Motor neuron (in vitro differentiated cells): ENCODE results near the gene SAA1. TPM values are rescaled to one million over a fixed set of nuclear protein-coding genes. Genes with fewer than 3 reads are reported as not detected.
"Not testable (repeated sequence)": the region's sequence is repeated elsewhere in the genome, so short reads cannot be mapped to it uniquely, and the experiment has no call there.

Experiments used
- ATAC-seq, 8 experiments: fragments of 200-7000 bp; cut with Tn5 transposase; replicated peaks in 6 of 8; 2 replicates each; pipeline ENCODE4 v1.8.0; 2021; ENCODE audit warnings: mild to moderate bottlenecking in 8 of 8, moderate library complexity in 8 of 8
- H3K27ac ChIP-seq, 2 donors: fragments of 250-450 bp; sonication (Bioruptor Pico); 2 replicates each; pipeline ENCODE4 v1.9.0; 2021; ENCODE audit warnings: antibody characterized with exemption in 2 of 2, mild to moderate bottlenecking in 2 of 2, moderate library complexity in 1 of 2
- H3K4me1 ChIP-seq, 2 donors: fragments of 250-450 bp; sonication (Bioruptor Pico); replicated peaks in 1 of 2; 2 replicates each; pipeline ENCODE4 v1.6.1; 2021; ENCODE audit warnings: antibody characterized with exemption in 2 of 2, mild to moderate bottlenecking in 2 of 2, moderate library complexity in 1 of 2
- H3K4me3 ChIP-seq, 5 donors: fragments of 250-450 bp; sonication (Bioruptor Pico); 2 replicates each; pipeline ENCODE4 v1.9.0; 2021; ENCODE audit warnings: antibody characterized with exemption in 5 of 5, mild to moderate bottlenecking in 5 of 5, moderate library complexity in 4 of 5
- WGBS, 10 experiments: fragments of 450-650 bp; shearing (Covaris generic); methylation state at CpG; one replicate each; pipeline ENCODE4 v1.0.0; 2022; 5-methylcytosine and 5-hydroxymethylcytosine counted together
- in situ Hi-C, 9 experiments: fragments of 400-800 bp; cut with MboI; loops; one replicate each; pipeline ENCODE4 v1.15.0; 2021; ENCODE audit warnings: low sequenced_read_pairs in 9 of 9, low pct_unique_long_range_greater_than_20kb in 2 of 9; ENCODE audit not compliant: unreplicated experiment in 9 of 9
- total RNA-seq, 8 experiments: library from RNA; unstranded; fragments of 300-600 nt; gene quantifications; 2 replicates each; pipeline versions ENCODE4 v1.2.3 to v1.2.4, GENCODE V29; 2022

SAA1 gene
- total RNA-seq, 8 experiments from 2014 or later, result 1.7 TPM; not detected in 7

GRCh38 chr11:18267335-18268133 is 1.5 kb downstream of the SAA1 start:
- H3K4me3 ChIP-seq, in situ Hi-C loops, H3K27ac ChIP-seq, H3K4me1 ChIP-seq: not testable (repeated sequence)
- ATAC-seq, result peak in 2 of 8 experiments; percentile 65 to 79
- WGBS, 10 experiments, result 80% methylated on average over 1 of the region's 10 CpGs; no CpG with 5 or more reads in 9 of the 10 experiments

DNA sequence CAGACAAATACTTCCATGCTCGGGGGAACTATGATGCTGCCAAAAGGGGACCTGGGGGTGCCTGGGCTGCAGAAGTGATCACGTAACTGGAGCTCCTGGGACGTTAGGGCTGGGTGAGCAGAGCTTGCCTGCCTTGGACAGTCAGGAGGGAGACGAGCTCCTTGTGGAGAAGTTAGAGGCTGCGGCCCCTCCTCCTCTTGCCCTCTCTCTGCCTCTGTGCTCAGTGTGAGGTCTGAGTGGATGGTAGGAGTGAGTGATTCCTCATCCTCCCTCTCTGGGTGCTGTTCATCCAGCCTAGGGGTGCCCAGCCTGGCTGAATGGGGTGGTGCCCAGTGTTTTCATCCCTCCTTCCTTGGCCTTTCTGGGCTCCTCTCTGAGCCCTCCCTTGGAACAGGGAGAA is 3.2 kb downstream of the SAA1 start:
- in situ Hi-C loops, H3K4me3 ChIP-seq, H3K27ac ChIP-seq, H3K4me1 ChIP-seq: not testable (repeated sequence)
- peak in 1 of 8 experiments; percentile 26 for ATAC-seq
- no CpG with 5 or more reads among the region's 5 CpGs for WGBS, 10 experiments

GRCh38 chr11:18270102-18270501 is 4.0 kb downstream of the SAA1 start:
- Histone ChIP-seq H3K27ac (no peak overlapping the region), H3K4me1 (no peaks in the 10 kb centered on the region), H3K4me3 (no peak overlapping the region)
- 20 to 90% (median 71%) methylated on average over 1 to 3 of the region's 4 CpGs; no CpG with 5 or more reads in 5 of the 10 experiments for WGBS, 10 experiments
- ATAC-seq, result peak in 1 of 8 experiments; percentile 17
- in situ Hi-C loops, result no loop called here

DNA sequence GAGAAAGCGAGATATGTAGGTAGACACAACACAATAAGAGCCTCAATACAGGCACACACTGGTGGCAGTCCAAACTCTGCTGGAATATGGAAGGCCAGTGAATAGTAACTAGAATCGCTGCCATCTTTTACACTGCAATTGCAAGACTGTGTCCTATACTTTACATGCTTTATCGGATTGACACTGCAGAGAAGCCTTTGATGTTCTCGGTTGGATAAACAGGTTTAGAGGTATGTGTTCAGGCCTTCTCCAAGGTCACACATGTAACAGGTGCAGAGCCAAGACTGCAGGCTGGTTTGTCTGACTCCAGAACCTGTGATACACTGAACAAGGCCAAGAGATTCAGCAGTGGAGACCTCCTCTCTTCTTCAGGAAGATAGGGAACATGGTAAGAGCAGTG is 5.1 kb downstream of the SAA1 start:
- WGBS, 10 experiments, result 50 to 100% (median 84%) methylated on average over 1 to 4 of the region's 4 CpGs; no CpG with 5 or more reads in 3 of the 10 experiments
- in situ Hi-C loops, result no loop called here
- Histone ChIP-seq H3K27ac (no peak overlapping the region), H3K4me3 (no peak overlapping the region), H3K4me1 (no peaks in the 10 kb centered on the region)
- no peak for ATAC-seq

DNA sequence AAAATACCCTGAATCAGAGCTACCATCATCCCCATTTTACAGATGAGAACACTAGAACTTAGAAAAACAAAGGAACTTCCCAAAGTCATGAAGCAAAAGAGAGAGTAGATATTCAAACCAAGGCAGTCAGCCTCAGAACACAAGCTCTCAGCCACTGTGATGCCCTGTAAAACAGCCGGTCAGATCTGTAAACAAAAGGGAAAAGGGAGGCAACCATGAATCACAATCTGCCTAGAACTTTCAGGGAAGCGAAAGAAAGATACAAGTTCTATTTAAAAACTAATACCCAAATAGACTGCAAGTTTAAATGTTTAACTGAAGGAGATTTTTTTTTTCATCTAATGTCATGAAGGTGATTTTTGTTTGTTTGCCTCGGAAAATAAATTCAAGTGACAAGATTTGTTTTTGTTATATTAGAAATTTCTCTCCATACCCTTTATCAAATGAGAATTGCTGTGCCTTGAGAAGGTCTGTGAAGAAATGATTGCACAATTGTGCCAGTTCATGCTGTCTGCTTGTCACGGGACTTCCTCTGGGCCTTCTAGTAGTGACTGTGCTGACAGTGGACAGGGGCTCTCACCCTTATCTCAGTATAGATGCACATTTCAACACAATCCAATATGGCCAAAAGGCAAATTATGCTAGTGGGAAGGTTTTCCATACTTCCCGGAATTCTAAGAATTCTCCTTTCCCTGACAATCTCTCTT is 11.7 kb downstream of the SAA1 start:
- WGBS, 10 experiments, result 43 to 100% (median 88%) methylated on average over 1 to 4 of the region's 5 CpGs
- Histone ChIP-seq H3K4me1 (no peaks in the 10 kb centered on the region), H3K4me3 (no peak overlapping the region), H3K27ac (no peak overlapping the region)
- no peak for ATAC-seq
- in situ Hi-C loops, result no loop called here

- Histone ChIP-seq H3K4me1 (no peaks in the 10 kb centered on the region), H3K27ac (no peak overlapping the region), H3K4me3 (no peak overlapping the region)
- peak in 3 of 8 experiments; percentile 40 to 84 (median 43) for ATAC-seq
- WGBS, 10 experiments, result 21 to 96% (median 87%) methylated on average over 3 to 4 of the region's 4 CpGs; no CpG with 5 or more reads in 1 of the 10 experiments
- in situ Hi-C loops, result no loop called here
Observed at GRCh38 chr11:18280438-18281045, 14.5 kb downstream of the SAA1 start.

GRCh38 chr11:18282626-18283025 is 16.6 kb downstream of the SAA1 start:
- WGBS, 10 experiments, result 79 to 100% (median 100%) methylated on average over 1 to 2 of the region's 2 CpGs; no CpG with 5 or more reads in 1 of the 10 experiments
- in situ Hi-C loops, result no loop called here
- Histone ChIP-seq H3K4me1 (no peaks in the 10 kb centered on the region), H3K27ac (no peak overlapping the region), H3K4me3 (no peak overlapping the region)
- ATAC-seq, result no peak

DNA sequence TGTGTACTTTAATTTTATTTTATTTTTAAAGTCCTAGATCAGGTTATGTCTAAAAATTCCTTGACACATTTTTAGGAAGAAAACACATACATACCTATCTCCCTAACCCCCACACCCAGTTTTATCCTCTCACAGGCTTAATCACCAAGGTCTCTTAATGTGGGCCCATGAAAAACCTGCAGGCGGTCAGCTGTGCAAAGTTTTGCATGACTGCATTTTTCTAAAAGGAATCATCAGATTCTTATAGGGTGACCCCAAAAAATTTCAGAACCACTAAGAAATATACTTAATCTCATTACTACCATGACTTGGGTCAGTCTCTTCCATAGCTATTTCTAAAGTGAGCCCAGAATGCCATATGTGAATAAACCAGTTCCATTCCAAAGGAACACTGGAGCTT is 19.8 kb downstream of the SAA1 start:
- no peak overlapping the region for H3K27ac ChIP-seq
- in situ Hi-C loops, result no loop called here
- no peak overlapping the region for H3K4me3 ChIP-seq
- no peaks in the 10 kb centered on the region for H3K4me1 ChIP-seq
- WGBS, 10 experiments, result 60 to 100% (median 83%) methylated on average over 1 of the region's 1 CpG; no CpG with 5 or more reads in 5 of the 10 experiments
- ATAC-seq, result no peak

DNA sequence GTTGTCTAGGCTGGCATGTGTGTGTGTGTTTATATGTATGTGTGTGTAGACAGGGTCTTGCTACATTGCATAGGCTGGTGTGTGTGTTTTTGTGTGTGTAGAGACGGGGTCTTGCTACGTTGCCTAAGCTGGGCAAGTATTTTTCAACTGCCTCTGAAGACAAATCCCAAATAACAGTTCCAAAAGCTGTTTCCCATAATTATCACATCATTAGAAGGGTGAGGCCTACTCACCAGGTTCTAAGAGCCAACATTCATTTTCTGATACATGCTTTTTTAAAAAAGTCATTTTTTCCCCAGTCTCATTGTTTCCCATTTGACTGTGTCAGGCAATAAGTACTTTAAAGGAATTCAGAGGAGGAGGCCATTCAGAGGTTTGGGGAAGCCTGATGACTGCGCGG is 22.8 kb downstream of the SAA1 start:
- in situ Hi-C loops, result no loop called here
- 80 to 100% (median 100%) methylated on average over 1 to 2 of the region's 4 CpGs; no CpG with 5 or more reads in 2 of the 10 experiments for WGBS, 10 experiments
- ATAC-seq, result no peak
- no peaks in the 10 kb centered on the region for H3K4me1 ChIP-seq
- no peak overlapping the region for H3K27ac ChIP-seq
- H3K4me3 ChIP-seq, result no peak overlapping the region

GRCh38 chr11:18294862-18295261 is 28.8 kb downstream of the SAA1 start:
- no peak overlapping the region for H3K4me3 ChIP-seq
- no peak overlapping the region for H3K27ac ChIP-seq
- no peaks in the 10 kb centered on the region for H3K4me1 ChIP-seq
- no peak for ATAC-seq
- in situ Hi-C loops, result no loop called here
- 88 to 100% (median 98%) methylated on average over 1 to 5 of the region's 5 CpGs; no CpG with 5 or more reads in 1 of the 10 experiments for WGBS, 10 experiments

GRCh38 chr11:18295316-18295715 is 29.3 kb downstream of the SAA1 start:
- Histone ChIP-seq H3K27ac (no peak overlapping the region), H3K4me3 (no peak overlapping the region), H3K4me1 (no peaks in the 10 kb centered on the region)
- ATAC-seq, result no peak
- in situ Hi-C loops, result no loop called here
- WGBS, 10 experiments, result 74 to 100% (median 95%) methylated on average over 1 to 2 of the region's 2 CpGs; no CpG with 5 or more reads in 2 of the 10 experiments

- Histone ChIP-seq H3K27ac (no peak overlapping the region), H3K4me3 (no peak overlapping the region), H3K4me1 (no peaks in the 10 kb centered on the region)
- ATAC-seq, result no peak
- in situ Hi-C loops, result no loop called here
Observed at GRCh38 chr11:18299721-18300120, 33.7 kb downstream of the SAA1 start.

DNA sequence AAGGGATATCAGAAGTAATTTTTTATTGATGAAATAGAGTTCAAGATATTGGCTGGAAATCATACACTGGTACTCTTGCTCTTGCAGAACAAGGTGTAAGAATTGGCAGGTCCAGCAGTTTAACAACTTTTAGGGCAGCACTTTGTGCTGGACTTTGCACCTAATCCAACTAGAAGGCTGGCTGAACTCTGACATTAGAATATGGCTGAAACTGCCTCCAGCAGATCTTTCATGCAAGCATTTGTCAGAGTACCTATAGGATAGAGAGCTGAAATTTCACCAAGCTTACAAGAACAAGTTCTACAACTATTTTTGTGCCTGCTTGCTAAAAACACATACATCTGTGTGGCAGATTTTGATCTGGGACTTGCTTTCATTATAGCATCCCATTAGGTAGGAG is 38.7 kb downstream of the SAA1 start:
- in situ Hi-C loops, result no loop called here
- no peak overlapping the region for H3K27ac ChIP-seq
- no peak for ATAC-seq
- no peaks in the 10 kb centered on the region for H3K4me1 ChIP-seq
- H3K4me3 ChIP-seq, result no peak overlapping the region
